Panc1 (cell line): Measurements from ENCODE around the gene MEGF9.

Source experiments
- POLR2AphosphoS5 ChIP-seq: IDR thresholded peaks from 2 replicates; pipeline ENCODE4 v1.6.1; 2012; ENCODE audit warnings: mild to moderate bottlenecking, low read depth, low read length, moderate library complexity
- TF ChIP-seq, protein P1 (sequence below): fragments of 450-650 bp; IDR thresholded peaks from 2 replicates; pipeline ENCODE4 v1.5.1; 2017; ENCODE audit warnings: mild to moderate bottlenecking
- TF ChIP-seq, protein P2 (sequence below), 2 experiments: IDR thresholded peaks; 2 replicates each; pipeline ENCODE4 v1.6.1; 2011 to 2012; ENCODE audit warnings: low read depth in 2 of 2, control low read depth in 1 of 2, low read length in 1 of 2, mild to moderate bottlenecking in 1 of 2, moderate library complexity in 1 of 2; ENCODE audit not compliant: insufficient read depth in 1 of 2

DNA sequence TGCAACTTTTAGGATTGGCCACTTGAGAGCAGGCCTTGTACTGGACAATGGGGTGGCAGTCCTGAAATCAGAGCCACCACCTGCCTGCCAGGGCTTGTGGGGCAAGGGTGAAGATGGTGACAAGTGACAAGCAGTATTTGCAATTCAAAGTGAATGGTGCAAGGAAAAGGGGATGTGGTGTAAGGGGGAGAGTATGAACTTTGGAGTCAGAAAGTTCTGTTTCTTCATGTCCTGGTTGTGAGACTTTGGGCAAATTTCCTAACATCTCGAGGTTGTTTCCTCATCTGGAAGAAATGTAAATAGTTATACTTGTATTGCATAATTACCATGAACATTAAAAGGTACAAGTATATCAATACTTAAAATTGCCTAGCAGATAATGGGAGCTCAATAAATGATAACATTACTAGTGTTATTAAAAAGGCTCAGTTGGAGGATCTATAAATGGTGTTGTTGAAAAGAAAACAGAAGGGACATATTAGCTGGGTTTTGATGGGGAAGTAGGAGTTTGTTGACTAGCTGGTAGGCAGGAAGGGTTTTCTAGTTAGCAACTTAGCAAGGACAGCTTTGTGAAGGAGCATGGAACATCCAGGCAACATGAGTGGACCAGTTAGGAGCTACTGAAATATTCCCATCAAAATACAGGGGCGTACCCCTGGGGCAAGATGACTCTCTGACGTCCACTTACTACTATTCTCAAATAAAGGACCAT is 21.3 kb upstream of the MEGF9 start:
- TF ChIP-seq, protein P1, sequence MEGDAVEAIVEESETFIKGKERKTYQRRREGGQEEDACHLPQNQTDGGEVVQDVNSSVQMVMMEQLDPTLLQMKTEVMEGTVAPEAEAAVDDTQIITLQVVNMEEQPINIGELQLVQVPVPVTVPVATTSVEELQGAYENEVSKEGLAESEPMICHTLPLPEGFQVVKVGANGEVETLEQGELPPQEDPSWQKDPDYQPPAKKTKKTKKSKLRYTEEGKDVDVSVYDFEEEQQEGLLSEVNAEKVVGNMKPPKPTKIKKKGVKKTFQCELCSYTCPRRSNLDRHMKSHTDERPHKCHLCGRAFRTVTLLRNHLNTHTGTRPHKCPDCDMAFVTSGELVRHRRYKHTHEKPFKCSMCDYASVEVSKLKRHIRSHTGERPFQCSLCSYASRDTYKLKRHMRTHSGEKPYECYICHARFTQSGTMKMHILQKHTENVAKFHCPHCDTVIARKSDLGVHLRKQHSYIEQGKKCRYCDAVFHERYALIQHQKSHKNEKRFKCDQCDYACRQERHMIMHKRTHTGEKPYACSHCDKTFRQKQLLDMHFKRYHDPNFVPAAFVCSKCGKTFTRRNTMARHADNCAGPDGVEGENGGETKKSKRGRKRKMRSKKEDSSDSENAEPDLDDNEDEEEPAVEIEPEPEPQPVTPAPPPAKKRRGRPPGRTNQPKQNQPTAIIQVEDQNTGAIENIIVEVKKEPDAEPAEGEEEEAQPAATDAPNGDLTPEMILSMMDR, result no peak
- TF ChIP-seq, protein P2, sequence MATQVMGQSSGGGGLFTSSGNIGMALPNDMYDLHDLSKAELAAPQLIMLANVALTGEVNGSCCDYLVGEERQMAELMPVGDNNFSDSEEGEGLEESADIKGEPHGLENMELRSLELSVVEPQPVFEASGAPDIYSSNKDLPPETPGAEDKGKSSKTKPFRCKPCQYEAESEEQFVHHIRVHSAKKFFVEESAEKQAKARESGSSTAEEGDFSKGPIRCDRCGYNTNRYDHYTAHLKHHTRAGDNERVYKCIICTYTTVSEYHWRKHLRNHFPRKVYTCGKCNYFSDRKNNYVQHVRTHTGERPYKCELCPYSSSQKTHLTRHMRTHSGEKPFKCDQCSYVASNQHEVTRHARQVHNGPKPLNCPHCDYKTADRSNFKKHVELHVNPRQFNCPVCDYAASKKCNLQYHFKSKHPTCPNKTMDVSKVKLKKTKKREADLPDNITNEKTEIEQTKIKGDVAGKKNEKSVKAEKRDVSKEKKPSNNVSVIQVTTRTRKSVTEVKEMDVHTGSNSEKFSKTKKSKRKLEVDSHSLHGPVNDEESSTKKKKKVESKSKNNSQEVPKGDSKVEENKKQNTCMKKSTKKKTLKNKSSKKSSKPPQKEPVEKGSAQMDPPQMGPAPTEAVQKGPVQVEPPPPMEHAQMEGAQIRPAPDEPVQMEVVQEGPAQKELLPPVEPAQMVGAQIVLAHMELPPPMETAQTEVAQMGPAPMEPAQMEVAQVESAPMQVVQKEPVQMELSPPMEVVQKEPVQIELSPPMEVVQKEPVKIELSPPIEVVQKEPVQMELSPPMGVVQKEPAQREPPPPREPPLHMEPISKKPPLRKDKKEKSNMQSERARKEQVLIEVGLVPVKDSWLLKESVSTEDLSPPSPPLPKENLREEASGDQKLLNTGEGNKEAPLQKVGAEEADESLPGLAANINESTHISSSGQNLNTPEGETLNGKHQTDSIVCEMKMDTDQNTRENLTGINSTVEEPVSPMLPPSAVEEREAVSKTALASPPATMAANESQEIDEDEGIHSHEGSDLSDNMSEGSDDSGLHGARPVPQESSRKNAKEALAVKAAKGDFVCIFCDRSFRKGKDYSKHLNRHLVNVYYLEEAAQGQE (IDR thresholded peaks at IDR 0.05; ENCODE audit: insufficient read depth in 1 of 2, low read depth in 2 of 2, low read length in 1 of 2), result no peak
- TF ChIP-seq POLR2AphosphoS5, result no peak
